ENCODE results near the gene MTHFD1L.

Gene MTHFD1L

GRCh38 chr6:150898399-150899170 is 33.1 kb downstream of the MTHFD1L start:
- DNase-seq (ENCODE audit: low read depth) = no peak

GRCh38 chr6:150899231-150899630 is 33.7 kb downstream of the MTHFD1L start:
- DNase-seq (ENCODE audit: low read depth) = no peak

GRCh38 chr6:150900049-150900448 is 34.5 kb downstream of the MTHFD1L start:
- no peak for DNase-seq (ENCODE audit: low read depth)

GRCh38 chr6:150902142-150902776 is 36.8 kb downstream of the MTHFD1L start:
- DNase-seq (ENCODE audit: low read depth) = no peak

GRCh38 chr6:150905769-150906168 is 40.3 kb downstream of the MTHFD1L start:
- DNase-seq (ENCODE audit: low read depth) = no peak

GRCh38 chr6:150906641-150907326 is 41.3 kb downstream of the MTHFD1L start:
- no peak for DNase-seq (ENCODE audit: low read depth)

- DNase-seq (ENCODE audit: low read depth) = no peak
Measured at GRCh38 chr6:150907383-150907782, 41.9 kb downstream of the MTHFD1L start.

GRCh38 chr6:150908901-150909300 is 43.4 kb downstream of the MTHFD1L start:
- DNase-seq (ENCODE audit: low read depth) = no peak

- no peak for DNase-seq (ENCODE audit: low read depth)
Measured at GRCh38 chr6:150910561-150910960, 45.1 kb downstream of the MTHFD1L start.

GRCh38 chr6:150914372-150914771 is 48.9 kb downstream of the MTHFD1L start:
- DNase-seq (ENCODE audit: low read depth) = no peak

- no peak for DNase-seq (ENCODE audit: low read depth)
Measured at GRCh38 chr6:150915131-150915879, 49.8 kb downstream of the MTHFD1L start.

GRCh38 chr6:150915880-150916265 is 50.4 kb downstream of the MTHFD1L start:
- no peak for DNase-seq (ENCODE audit: low read depth)

GRCh38 chr6:150919938-150920337 is 54.4 kb downstream of the MTHFD1L start:
- DNase-seq (ENCODE audit: low read depth) = no peak

- no peak for DNase-seq (ENCODE audit: low read depth)
Measured at GRCh38 chr6:150922137-150922536, 56.6 kb downstream of the MTHFD1L start.

GRCh38 chr6:150924808-150925589 is 59.5 kb downstream of the MTHFD1L start:
- peak; percentile 38 for DNase-seq (ENCODE audit: low read depth)

- no peak for DNase-seq (ENCODE audit: low read depth)
Measured at GRCh38 chr6:150925590-150925928, 60.1 kb downstream of the MTHFD1L start.

- DNase-seq (ENCODE audit: low read depth) = no peak
Measured at GRCh38 chr6:150925976-150926375, 60.5 kb downstream of the MTHFD1L start.

- DNase-seq (ENCODE audit: low read depth) = no peak
Measured at GRCh38 chr6:150928882-150929281, 63.4 kb downstream of the MTHFD1L start.

GRCh38 chr6:150929416-150929815 is 63.9 kb downstream of the MTHFD1L start:
- DNase-seq (ENCODE audit: low read depth) = no peak

GRCh38 chr6:150930841-150931240 is 65.3 kb downstream of the MTHFD1L start:
- peak; percentile 73 for DNase-seq (ENCODE audit: low read depth)

GRCh38 chr6:150931405-150931804 is 65.9 kb downstream of the MTHFD1L start:
- DNase-seq (ENCODE audit: low read depth) = no peak

- DNase-seq (ENCODE audit: low read depth) = no peak
Measured at GRCh38 chr6:150932996-150933395, 67.5 kb downstream of the MTHFD1L start.

Measured in non-pigmented ciliary epithelial cell (primary cell).